Neural progenitor cell (in vitro differentiated cells): ENCODE measurements around the gene FTHL17.

Source experiments
- EZH2 ChIP-seq: fragments of 200-600 bp; sonication (generic); IDR thresholded peaks from 2 replicates; pipeline ENCODE4 v1.6.1; 2017; ENCODE audit warnings: antibody characterized with exemption, mild to moderate bottlenecking, moderate library complexity
- TF ChIP-seq, protein P1 (sequence below): fragments of 200-600 bp; sonication (generic); IDR thresholded peaks from 2 replicates; pipeline ENCODE4 v1.5.1; 2017; ENCODE audit warnings: antibody characterized with exemption, mild to moderate bottlenecking

GRCh38 chrX:31061091-31061490 is 10.8 kb downstream of the FTHL17 start:
- TF ChIP-seq, protein P1, sequence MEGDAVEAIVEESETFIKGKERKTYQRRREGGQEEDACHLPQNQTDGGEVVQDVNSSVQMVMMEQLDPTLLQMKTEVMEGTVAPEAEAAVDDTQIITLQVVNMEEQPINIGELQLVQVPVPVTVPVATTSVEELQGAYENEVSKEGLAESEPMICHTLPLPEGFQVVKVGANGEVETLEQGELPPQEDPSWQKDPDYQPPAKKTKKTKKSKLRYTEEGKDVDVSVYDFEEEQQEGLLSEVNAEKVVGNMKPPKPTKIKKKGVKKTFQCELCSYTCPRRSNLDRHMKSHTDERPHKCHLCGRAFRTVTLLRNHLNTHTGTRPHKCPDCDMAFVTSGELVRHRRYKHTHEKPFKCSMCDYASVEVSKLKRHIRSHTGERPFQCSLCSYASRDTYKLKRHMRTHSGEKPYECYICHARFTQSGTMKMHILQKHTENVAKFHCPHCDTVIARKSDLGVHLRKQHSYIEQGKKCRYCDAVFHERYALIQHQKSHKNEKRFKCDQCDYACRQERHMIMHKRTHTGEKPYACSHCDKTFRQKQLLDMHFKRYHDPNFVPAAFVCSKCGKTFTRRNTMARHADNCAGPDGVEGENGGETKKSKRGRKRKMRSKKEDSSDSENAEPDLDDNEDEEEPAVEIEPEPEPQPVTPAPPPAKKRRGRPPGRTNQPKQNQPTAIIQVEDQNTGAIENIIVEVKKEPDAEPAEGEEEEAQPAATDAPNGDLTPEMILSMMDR: no peak
- no peak for TF ChIP-seq EZH2
